ENCODE measurements around the gene TIAM1.

TIAM1 gene

GRCh38 chr21:31194510-31195293, 149.4 kb downstream of the TIAM1 start:
- no peak for DNase-seq

GRCh38 chr21:31193761-31194160, 150.3 kb downstream of the TIAM1 start:
- DNase-seq: no peak

- no peak for DNase-seq
Observed at GRCh38 chr21:31191553-31191952, 152.5 kb downstream of the TIAM1 start.

GRCh38 chr21:31190516-31190915, 153.5 kb downstream of the TIAM1 start:
- no peak for DNase-seq

- no peak for DNase-seq
Observed at GRCh38 chr21:31187499-31187898, 156.6 kb downstream of the TIAM1 start.

GRCh38 chr21:31186916-31187315, 157.1 kb downstream of the TIAM1 start:
- DNase-seq: no peak

- no peak for DNase-seq
Observed at GRCh38 chr21:31185663-31186062, 158.4 kb downstream of the TIAM1 start.

GRCh38 chr21:31184876-31185275, 159.2 kb downstream of the TIAM1 start:
- no peak for DNase-seq

GRCh38 chr21:31184459-31184858, 159.6 kb downstream of the TIAM1 start:
- no peak for DNase-seq

- no peak for DNase-seq
Observed at GRCh38 chr21:31182231-31183140, 161.6 kb downstream of the TIAM1 start.

GRCh38 chr21:31181082-31181750, 162.8 kb downstream of the TIAM1 start:
- DNase-seq: no peak

GRCh38 chr21:31180256-31181081, 163.6 kb downstream of the TIAM1 start:
- peak; percentile 58 for DNase-seq

GRCh38 chr21:31176725-31177124, 167.3 kb downstream of the TIAM1 start:
- DNase-seq: no peak

- DNase-seq: no peak
Observed at GRCh38 chr21:31176080-31176551, 167.9 kb downstream of the TIAM1 start.

GRCh38 chr21:31173881-31174555, 170.0 kb downstream of the TIAM1 start:
- peak; percentile 21 for DNase-seq

GRCh38 chr21:31172328-31172727, 171.7 kb downstream of the TIAM1 start:
- DNase-seq: no peak

GRCh38 chr21:31164713-31165694, 179.1 kb downstream of the TIAM1 start:
- no peak for DNase-seq

GRCh38 chr21:31162827-31163226, 181.2 kb downstream of the TIAM1 start:
- no peak for DNase-seq

GRCh38 chr21:31162079-31162699, 181.9 kb downstream of the TIAM1 start:
- DNase-seq: no peak

- no peak for DNase-seq
Observed at GRCh38 chr21:31161157-31161556, 182.9 kb downstream of the TIAM1 start.

All from hematopoietic multipotent progenitor cell treated with erythropoietin and hydrocortisone succinate and interleukin-3 and kit ligand, for 8 days (in vitro differentiated cells).